ENCODE data around the gene CNTN5. TPM values are rescaled to one million over a fixed set of nuclear protein-coding genes. Genes with fewer than 3 reads are reported as not detected.

Gene CNTN5
- total RNA-seq, 1 donor from 2014 or later = 0.24 TPM

GRCh38 chr11:99531468-99531867, 510.7 kb downstream of the CNTN5 start:
- Histone ChIP-seq H3K4me3 (no peak overlapping the region), H3K9me3 (no peaks in the 10 kb centered on the region), H3K4me1 (no peaks in the 10 kb centered on the region), H3K27me3 (ENCODE audit: low read depth) (no peaks in the 10 kb centered on the region), H3K36me3 (no peaks in the 10 kb centered on the region), H3K27ac (no peak overlapping the region)
- ATAC-seq (no peak), DNase-seq (no peak)
- intact Hi-C loops (cut with DNase I) = no loop called here
- TF ChIP-seq CTCF (IDR thresholded peaks at IDR 0.05) = no peak

GRCh38 chr11:99534812-99535211, 514.1 kb downstream of the CNTN5 start:
- no peak for ATAC-seq

GRCh38 chr11:99535406-99535805, 514.7 kb downstream of the CNTN5 start:
- no peak overlapping the region for H3K27ac ChIP-seq
- no peaks in the 10 kb centered on the region for H3K9me3 ChIP-seq
- intact Hi-C loops (cut with DNase I) = no loop called here
- ATAC-seq (no peak), DNase-seq (no peak)
- H3K4me1 ChIP-seq = no peaks in the 10 kb centered on the region
- H3K4me3 ChIP-seq = no peak overlapping the region
- H3K36me3 ChIP-seq = no peaks in the 10 kb centered on the region
- TF ChIP-seq CTCF (IDR thresholded peaks at IDR 0.05) = no peak
- no peaks in the 10 kb centered on the region for H3K27me3 ChIP-seq (ENCODE audit: low read depth)

More at GRCh38 chr11:99534812-99535211, 514.1 kb downstream of the CNTN5 start:
- intact Hi-C loops (cut with DNase I) = no loop called here
- Histone ChIP-seq H3K4me1 (no peaks in the 10 kb centered on the region), H3K27me3 (ENCODE audit: low read depth) (no peaks in the 10 kb centered on the region), H3K4me3 (no peak overlapping the region), H3K9me3 (no peaks in the 10 kb centered on the region), H3K27ac (no peak overlapping the region), H3K36me3 (no peaks in the 10 kb centered on the region)
- no peak for TF ChIP-seq CTCF (IDR thresholded peaks at IDR 0.05)
- no peak for DNase-seq

GRCh38 chr11:99535819-99536218, 515.1 kb downstream of the CNTN5 start:
- TF ChIP-seq CTCF (IDR thresholded peaks at IDR 0.05) = no peak

GRCh38 chr11:99537681-99538080, 516.9 kb downstream of the CNTN5 start:
- DNase-seq (no peak), ATAC-seq (no peak)
- H3K27ac ChIP-seq = no peak overlapping the region
- no peaks in the 10 kb centered on the region for H3K27me3 ChIP-seq (ENCODE audit: low read depth)
- no peak for TF ChIP-seq CTCF (IDR thresholded peaks at IDR 0.05)
- H3K36me3 ChIP-seq = no peaks in the 10 kb centered on the region
- no peak overlapping the region for H3K4me3 ChIP-seq
- H3K9me3 ChIP-seq = no peaks in the 10 kb centered on the region
- intact Hi-C loops (cut with DNase I) = no loop called here
- no peaks in the 10 kb centered on the region for H3K4me1 ChIP-seq

More at GRCh38 chr11:99535819-99536218, 515.1 kb downstream of the CNTN5 start:
- DNase-seq = no peak
- ATAC-seq = no peak
- no peak overlapping the region for H3K4me3 ChIP-seq
- H3K27ac ChIP-seq = no peak overlapping the region
- H3K27me3 ChIP-seq (ENCODE audit: low read depth) = no peaks in the 10 kb centered on the region
- no peaks in the 10 kb centered on the region for H3K9me3 ChIP-seq
- intact Hi-C loops (cut with DNase I) = no loop called here
- no peaks in the 10 kb centered on the region for H3K4me1 ChIP-seq
- H3K36me3 ChIP-seq = no peaks in the 10 kb centered on the region

GRCh38 chr11:99545616-99546015, 524.9 kb downstream of the CNTN5 start:
- no peak for DNase-seq
- H3K27ac ChIP-seq = no peak overlapping the region
- ATAC-seq = no peak
- no peak for TF ChIP-seq CTCF (IDR thresholded peaks at IDR 0.05)
- intact Hi-C loops (cut with DNase I) = no loop called here
- H3K4me3 ChIP-seq = no peak overlapping the region
- no peaks in the 10 kb centered on the region for H3K4me1 ChIP-seq
- no peaks in the 10 kb centered on the region for H3K9me3 ChIP-seq
- H3K36me3 ChIP-seq = no peaks in the 10 kb centered on the region
- H3K27me3 ChIP-seq (ENCODE audit: low read depth) = no peaks in the 10 kb centered on the region

Measured in lower lobe of right lung (tissue), 2 donors.